GM18517 (cell line): ENCODE results near the gene ALDH3A1.

Experiments
- ATAC-seq: cut with Tn5 transposase; IDR thresholded peaks from one replicate; pipeline ENCODE4 v1.9.1; 2021; ENCODE audit warnings: mild to moderate bottlenecking, moderate library complexity; ENCODE audit not compliant: unreplicated experiment

ALDH3A1 gene

GRCh38 chr17:19720631-19721426 is 27.3 kb downstream of the ALDH3A1 start:
- ATAC-seq, result no peak

- no peak for ATAC-seq
Observed at GRCh38 chr17:19720210-19720475, 28.0 kb downstream of the ALDH3A1 start.

- ATAC-seq, result no peak
Observed at GRCh38 chr17:19719355-19720209, 28.5 kb downstream of the ALDH3A1 start.

GRCh38 chr17:19718613-19719354 is 29.3 kb downstream of the ALDH3A1 start:
- no peak for ATAC-seq

- ATAC-seq, result no peak
Observed at GRCh38 chr17:19718041-19718612, 30.0 kb downstream of the ALDH3A1 start.

- ATAC-seq, result no peak
Observed at GRCh38 chr17:19717411-19717908, 30.6 kb downstream of the ALDH3A1 start.

- ATAC-seq, result no peak
Observed at GRCh38 chr17:19717031-19717360, 31.1 kb downstream of the ALDH3A1 start.

GRCh38 chr17:19716108-19717030 is 31.7 kb downstream of the ALDH3A1 start, which contains the start of gene SLC47A2:
Gene SLC47A2 (minus strand): TSS chr17:19716584. CDS start chr17:19716555, 29 bp downstream.
- ATAC-seq, result no peak

GRCh38 chr17:19714542-19715411 is 33.3 kb downstream of the ALDH3A1 start:
- no peak for ATAC-seq

- ATAC-seq, result no peak
Observed at GRCh38 chr17:19713901-19714361, 34.2 kb downstream of the ALDH3A1 start.

GRCh38 chr17:19713462-19713861 is 34.6 kb downstream of the ALDH3A1 start:
- ATAC-seq, result no peak

- no peak for ATAC-seq
Observed at GRCh38 chr17:19712436-19713004, 35.6 kb downstream of the ALDH3A1 start.

GRCh38 chr17:19709841-19710240 is 38.3 kb downstream of the ALDH3A1 start:
- ATAC-seq, result no peak

GRCh38 chr17:19708431-19709175 is 39.5 kb downstream of the ALDH3A1 start:
- no peak for ATAC-seq

GRCh38 chr17:19707728-19708221 is 40.3 kb downstream of the ALDH3A1 start:
- no peak for ATAC-seq

- ATAC-seq, result no peak
Observed at GRCh38 chr17:19706791-19707727, 41.0 kb downstream of the ALDH3A1 start.
